Activated naive CD8-positive, alpha-beta T cell treated with anti-CD3 and anti-CD28 coated beads, Interleukin-2, amount 50 U/mL, for 24 hours (primary cell): ENCODE data around the gene BPIFB6.

Experiments used
- ATAC-seq: fragments of 150-1000 bp; cut with Tn5 transposase; one replicate; pipeline ENCODE4 v1.10.0; 2021
- DNase-seq: peaks from one replicate; pipeline ENCODE4 v3.0.0; 2021
- H3K27ac Mint-ChIP-seq: one replicate; pipeline ENCODE4 v1.8.0; 2021; ENCODE audit warnings: mild to moderate bottlenecking, mixed read lengths
- H3K27me3 Mint-ChIP-seq: one replicate; pipeline ENCODE4 v1.8.0; 2021; ENCODE audit warnings: mixed read lengths
- H3K36me3 Mint-ChIP-seq: one replicate; pipeline ENCODE4 v1.8.0; 2021; ENCODE audit warnings: low read depth, mixed read lengths
- H3K4me1 Mint-ChIP-seq: one replicate; pipeline ENCODE4 v1.8.0; 2021; ENCODE audit warnings: mixed read lengths
- H3K4me3 Mint-ChIP-seq: one replicate; pipeline ENCODE4 v1.8.0; 2021; ENCODE audit warnings: mild to moderate bottlenecking, moderate library complexity, mixed read lengths
- H3K9me3 Mint-ChIP-seq: one replicate; pipeline ENCODE4 v1.8.0; 2021; ENCODE audit warnings: mixed read lengths

Gene BPIFB6

DNA sequence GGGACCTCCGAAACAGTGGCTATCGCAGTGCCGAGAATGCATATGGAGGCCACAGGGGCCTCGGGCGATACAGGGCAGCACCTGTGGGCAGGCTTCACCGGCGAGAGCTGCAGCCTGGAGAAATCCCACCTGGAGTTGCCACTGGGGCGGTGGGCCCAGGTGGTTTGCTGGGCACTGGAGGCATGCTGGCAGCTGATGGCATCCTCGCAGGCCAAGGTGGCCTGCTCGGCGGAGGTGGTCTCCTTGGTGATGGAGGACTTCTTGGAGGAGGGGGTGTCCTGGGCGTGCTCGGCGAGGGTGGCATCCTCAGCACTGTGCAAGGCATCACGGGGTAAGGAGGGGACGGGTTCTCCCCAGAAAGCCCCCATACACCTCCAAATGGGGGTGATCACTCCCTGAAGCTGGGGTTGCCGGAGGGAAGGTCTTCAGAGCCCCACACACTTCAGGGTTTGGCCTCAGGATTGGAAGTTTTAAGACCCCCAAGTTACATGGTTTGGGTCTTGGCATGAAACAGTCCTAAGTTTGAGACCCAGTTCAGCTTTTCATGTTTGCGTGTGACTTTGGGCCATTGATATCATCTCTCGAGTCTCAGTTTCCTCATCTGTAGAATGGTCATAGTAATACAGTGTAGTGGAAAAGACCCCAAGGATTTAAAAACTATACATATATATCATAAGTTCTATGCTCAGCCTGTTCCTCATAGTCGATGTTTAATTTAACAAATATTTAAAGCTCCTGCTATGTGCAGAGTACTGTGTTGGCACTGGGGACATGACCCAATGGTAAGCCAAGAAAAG, 52.3 kb downstream of the BPIFB6 start:
- H3K27me3 Mint-ChIP-seq = no peaks in the 10 kb centered on the region
- H3K4me3 Mint-ChIP-seq = no peak overlapping the region
- no peaks in the 10 kb centered on the region for H3K36me3 Mint-ChIP-seq
- no peaks in the 10 kb centered on the region for H3K4me1 Mint-ChIP-seq
- DNase-seq (no peak), ATAC-seq (no peak)
- no peaks in the 10 kb centered on the region for H3K9me3 Mint-ChIP-seq
- H3K27ac Mint-ChIP-seq = no peak overlapping the region

DNA sequence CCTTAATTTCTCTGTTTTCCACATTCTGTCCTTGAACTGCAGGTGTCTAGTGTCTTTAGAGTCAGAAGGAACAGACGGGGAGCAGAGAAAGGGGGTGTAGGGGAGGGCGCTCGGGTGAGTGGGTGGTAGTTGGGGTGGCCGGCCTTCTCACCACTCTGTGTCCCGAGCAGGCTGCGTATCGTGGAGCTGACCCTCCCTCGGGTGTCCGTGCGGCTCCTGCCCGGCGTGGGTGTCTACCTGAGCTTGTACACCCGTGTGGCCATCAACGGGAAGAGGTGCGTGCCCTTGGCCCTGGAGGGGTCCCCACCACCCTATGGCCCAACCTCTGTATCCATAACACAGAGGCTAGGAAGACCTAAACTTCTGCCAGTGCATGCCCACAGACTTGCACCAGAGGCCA, 53.3 kb downstream of the BPIFB6 start:
- Mint-ChIP-seq H3K9me3 (no peaks in the 10 kb centered on the region), H3K4me1 (no peaks in the 10 kb centered on the region), H3K4me3 (no peak overlapping the region), H3K27ac (no peak overlapping the region), H3K36me3 (no peaks in the 10 kb centered on the region), H3K27me3 (no peaks in the 10 kb centered on the region)
- DNase-seq = no peak
- ATAC-seq = no peak

DNA sequence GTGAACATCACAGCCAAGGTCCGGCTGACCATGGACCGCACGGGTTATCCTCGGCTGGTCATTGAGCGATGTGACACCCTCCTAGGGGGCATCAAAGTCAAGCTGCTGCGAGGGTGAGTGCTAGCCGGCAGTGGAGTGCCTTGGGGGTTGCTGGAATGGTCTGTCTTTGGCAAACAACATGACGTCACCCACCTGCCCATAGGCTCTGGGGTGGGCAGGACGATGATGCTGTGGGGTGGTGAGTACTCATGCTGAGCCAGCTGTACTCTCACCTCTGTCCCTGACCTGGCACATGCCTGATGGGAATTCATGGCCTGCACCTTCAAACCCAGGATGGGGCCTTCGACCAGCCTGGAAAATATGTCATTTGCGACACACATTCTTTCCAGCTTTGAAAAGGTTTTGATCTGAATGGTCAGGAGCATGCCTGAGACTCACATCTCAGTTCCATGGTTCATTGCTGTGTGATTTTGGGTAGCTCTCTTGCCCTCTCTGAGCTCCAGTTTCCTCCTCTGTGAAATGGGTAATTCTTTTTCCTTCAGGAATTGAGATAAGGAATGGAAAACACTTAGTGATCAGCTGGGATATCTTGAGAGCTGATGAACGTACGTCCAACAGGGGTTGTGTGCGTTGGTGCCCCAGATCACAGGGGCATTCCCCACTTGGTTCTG, 54.7 kb downstream of the BPIFB6 start:
- H3K4me3 Mint-ChIP-seq = no peak overlapping the region
- H3K36me3 Mint-ChIP-seq = no peaks in the 10 kb centered on the region
- H3K27me3 Mint-ChIP-seq = no peaks in the 10 kb centered on the region
- ATAC-seq = no peak
- H3K4me1 Mint-ChIP-seq = no peaks in the 10 kb centered on the region
- DNase-seq = no peak
- H3K9me3 Mint-ChIP-seq = no peaks in the 10 kb centered on the region
- no peak overlapping the region for H3K27ac Mint-ChIP-seq

DNA sequence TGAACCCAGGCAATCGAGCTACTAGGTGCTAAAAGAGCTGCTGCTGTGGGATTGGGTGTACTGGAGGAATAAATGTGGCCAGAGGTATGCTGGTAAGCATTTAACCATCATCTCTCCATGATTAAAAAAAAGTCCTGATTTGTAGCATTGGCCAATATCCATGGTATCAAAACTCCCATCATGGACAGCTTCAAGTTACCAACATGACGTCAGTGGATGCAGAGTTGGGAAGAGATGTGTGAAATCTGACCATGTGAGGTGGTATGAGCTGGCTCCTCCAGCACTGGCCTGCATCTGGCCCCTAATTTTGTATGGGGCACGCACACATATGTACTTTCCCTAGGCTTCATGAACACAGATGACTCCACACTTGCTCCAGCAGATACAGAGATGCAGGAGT, 59.7 kb downstream of the BPIFB6 start:
- DNase-seq (no peak), ATAC-seq (no peak)
- Mint-ChIP-seq H3K9me3 (no peaks in the 10 kb centered on the region), H3K27ac (no peak overlapping the region), H3K4me3 (no peak overlapping the region), H3K27me3 (no peaks in the 10 kb centered on the region), H3K36me3 (no peaks in the 10 kb centered on the region), H3K4me1 (no peaks in the 10 kb centered on the region)

DNA sequence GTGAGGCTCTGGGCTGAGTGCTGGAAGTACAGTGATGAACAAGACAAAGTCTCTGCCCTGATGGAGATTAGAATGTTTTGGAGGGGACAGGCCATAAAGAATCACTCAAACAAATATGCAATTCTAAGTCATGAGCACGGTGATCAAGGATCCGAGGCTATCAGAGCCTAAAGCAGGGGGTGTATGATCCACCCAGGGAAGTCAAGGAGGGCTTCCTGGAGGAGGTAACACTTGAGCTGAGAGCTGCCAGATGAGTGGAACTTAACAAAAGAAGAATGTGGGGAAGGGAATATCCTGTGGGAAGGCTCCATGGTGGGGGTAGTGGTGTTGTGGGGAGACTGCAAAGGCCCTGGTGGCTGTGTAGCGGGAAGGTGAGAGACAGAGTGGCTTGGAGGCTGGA, 60.2 kb downstream of the BPIFB6 start:
- H3K27ac Mint-ChIP-seq = no peak overlapping the region
- no peaks in the 10 kb centered on the region for H3K36me3 Mint-ChIP-seq
- ATAC-seq (no peak), DNase-seq (no peak)
- H3K4me1 Mint-ChIP-seq = no peaks in the 10 kb centered on the region
- H3K4me3 Mint-ChIP-seq = no peak overlapping the region
- H3K27me3 Mint-ChIP-seq = no peaks in the 10 kb centered on the region
- no peaks in the 10 kb centered on the region for H3K9me3 Mint-ChIP-seq

DNA sequence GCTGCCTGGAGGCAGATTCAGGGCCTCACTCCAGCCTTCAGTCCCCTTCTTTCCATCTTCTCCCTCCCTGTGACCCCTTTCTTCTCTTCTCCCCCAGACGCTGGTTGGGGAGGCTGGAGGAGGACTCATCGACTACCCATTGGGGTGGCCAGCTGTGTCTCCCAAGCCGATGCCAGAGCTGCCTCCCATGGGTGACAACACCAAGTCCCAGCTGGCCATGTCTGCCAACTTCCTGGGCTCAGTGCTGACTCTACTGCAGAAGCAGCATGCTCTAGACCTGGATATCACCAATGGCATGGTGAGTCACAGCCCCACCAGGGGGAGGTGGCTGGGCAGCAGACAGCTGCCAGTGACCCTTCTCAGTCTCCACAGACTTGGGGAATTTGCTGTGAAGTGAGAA, 60.9 kb downstream of the BPIFB6 start:
- DNase-seq (no peak), ATAC-seq (peak; percentile 29)
- no peaks in the 10 kb centered on the region for H3K36me3 Mint-ChIP-seq
- H3K9me3 Mint-ChIP-seq = no peaks in the 10 kb centered on the region
- no peaks in the 10 kb centered on the region for H3K27me3 Mint-ChIP-seq
- no peak overlapping the region for H3K4me3 Mint-ChIP-seq
- H3K4me1 Mint-ChIP-seq = no peaks in the 10 kb centered on the region
- H3K27ac Mint-ChIP-seq = no peak overlapping the region

DNA sequence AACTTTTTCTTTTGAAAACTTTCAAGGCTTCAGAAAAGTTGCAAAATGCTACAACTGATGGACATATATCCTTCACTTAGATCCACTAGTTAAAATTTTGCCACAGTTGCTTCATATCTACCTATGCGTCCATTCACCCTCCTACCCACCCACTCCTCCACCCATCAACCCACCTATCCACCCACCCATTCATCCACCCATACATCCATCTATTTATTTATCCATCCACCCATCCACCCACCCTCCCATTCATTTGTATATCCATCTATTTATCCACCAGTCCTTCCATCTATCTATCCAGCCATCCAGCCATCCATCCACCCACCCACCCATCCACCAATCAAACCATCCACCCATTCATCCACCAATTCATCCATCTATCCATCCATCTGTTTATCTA, 61.6 kb downstream of the BPIFB6 start:
- Mint-ChIP-seq H3K27ac (no peak overlapping the region), H3K9me3 (no peaks in the 10 kb centered on the region), H3K4me3 (no peak overlapping the region), H3K4me1 (no peaks in the 10 kb centered on the region), H3K36me3 (no peaks in the 10 kb centered on the region), H3K27me3 (no peaks in the 10 kb centered on the region)
- DNase-seq (no peak), ATAC-seq (no peak)

DNA sequence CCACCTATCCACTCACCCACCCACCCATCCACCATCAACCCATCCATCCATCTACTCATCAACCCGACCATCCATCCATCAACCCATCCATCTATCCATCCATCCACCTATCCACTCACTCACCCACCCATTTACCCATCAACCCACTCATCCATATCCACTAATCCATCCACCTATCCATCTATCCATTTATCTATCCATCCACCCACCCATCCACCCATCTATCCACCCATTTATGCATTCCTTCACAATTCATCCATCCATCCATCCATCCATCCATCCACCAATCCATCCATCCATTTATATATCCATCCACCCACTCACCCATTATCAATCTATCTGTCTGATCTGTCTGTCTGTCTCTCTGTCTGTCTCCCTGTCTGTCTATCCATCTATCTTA, 62.1 kb downstream of the BPIFB6 start:
- Mint-ChIP-seq H3K9me3 (no peaks in the 10 kb centered on the region), H3K27ac (no peak overlapping the region), H3K27me3 (no peaks in the 10 kb centered on the region)

More for the DNA sequence above, 62.1 kb downstream of the BPIFB6 start:
- Mint-ChIP-seq H3K4me3 (no peak overlapping the region), H3K4me1 (no peaks in the 10 kb centered on the region), H3K36me3 (no peaks in the 10 kb centered on the region)
- ATAC-seq = no peak
- no peak for DNase-seq
